Neural progenitor cell (in vitro differentiated cells): ENCODE data around the gene SPARCL1. TPM values are rescaled to one million over a fixed set of nuclear protein-coding genes. Genes with fewer than 3 reads are reported as not detected.
A peak's percentile ranks its signal among the peaks of the same experiment; 100 is the strongest.

ENCODE experiments used
- DNase-seq: peaks from one replicate; pipeline ENCODE4 v3.0.0-alpha.2; 2016; ENCODE audit warnings: low spot score
- H2AFZ ChIP-seq: fragments of 200-600 bp; sonication (generic); replicated peaks from 2 replicates; pipeline ENCODE4 v1.6.1; 2016; ENCODE audit warnings: antibody characterized with exemption
- H3F3A ChIP-seq: fragments of 200-600 bp; sonication (generic); 2 replicates; pipeline ENCODE4 v1.6.1; 2016; ENCODE audit warnings: antibody characterized with exemption, low read depth
- H3K27ac ChIP-seq: fragments of 200-600 bp; sonication (generic); 2 replicates; pipeline ENCODE4 v1.5.1; 2016; ENCODE audit warnings: mild to moderate bottlenecking
- H3K27me3 ChIP-seq: fragments of 200-600 bp; sonication (generic); 2 replicates; pipeline ENCODE4 v1.6.1; 2016; ENCODE audit warnings: mild to moderate bottlenecking, moderate library complexity
- H3K36me3 ChIP-seq: fragments of 200-600 bp; sonication (generic); 2 replicates; pipeline ENCODE4 v1.5.1; 2016
- H3K4me1 ChIP-seq: fragments of 200-600 bp; sonication (generic); 2 replicates; pipeline ENCODE4 v1.6.1; 2016; ENCODE audit warnings: mixed run types
- H3K4me2 ChIP-seq: fragments of 200-600 bp; sonication (generic); 2 replicates; pipeline ENCODE4 v1.6.1; 2016
- H3K4me3 ChIP-seq: fragments of 200-600 bp; sonication (generic); 2 replicates; pipeline ENCODE4 v1.5.1; 2016
- H3K79me2 ChIP-seq: fragments of 200-600 bp; sonication (generic); 2 replicates; pipeline ENCODE4 v1.6.1; 2016; ENCODE audit warnings: low read depth
- H3K9ac ChIP-seq: fragments of 200-600 bp; sonication (generic); 2 replicates; pipeline ENCODE4 v1.6.1; 2016
- H3K9me3 ChIP-seq: fragments of 200-600 bp; sonication (generic); 2 replicates; pipeline ENCODE4 v1.5.1; 2016; ENCODE audit warnings: low read depth
- H4K20me1 ChIP-seq: fragments of 200-600 bp; sonication (generic); 2 replicates; pipeline ENCODE4 v1.6.1; 2016; ENCODE audit warnings: low read depth
- H3K27ac Mint-ChIP-seq: 3 replicates; pipeline ENCODE4 v1.8.0; 2021; ENCODE audit warnings: mixed read lengths
- H3K27me3 Mint-ChIP-seq: 2 replicates; pipeline ENCODE4 v1.8.0; 2022; ENCODE audit warnings: low read depth, mild to moderate bottlenecking, inconsistent platforms, moderate library complexity, mixed read lengths; ENCODE audit not compliant: insufficient read depth
- H3K36me3 Mint-ChIP-seq: 3 replicates; pipeline ENCODE4 v1.8.0; 2021; ENCODE audit warnings: mixed read lengths
- H3K4me1 Mint-ChIP-seq: 3 replicates; pipeline ENCODE4 v1.8.0; 2021; ENCODE audit warnings: mixed read lengths
- H3K4me3 Mint-ChIP-seq: 3 replicates; pipeline ENCODE4 v1.8.0; 2021; ENCODE audit warnings: mild to moderate bottlenecking, moderate library complexity, mixed read lengths
- H3K9me3 Mint-ChIP-seq: 3 replicates; pipeline ENCODE4 v1.8.0; 2020; ENCODE audit warnings: mixed read lengths
- EZH2 ChIP-seq: fragments of 200-600 bp; sonication (generic); IDR thresholded peaks from 2 replicates; pipeline ENCODE4 v1.6.1; 2017; ENCODE audit warnings: antibody characterized with exemption, mild to moderate bottlenecking, moderate library complexity
- EZH2phosphoT487 ChIP-seq: fragments of 200-600 bp; sonication (generic); IDR thresholded peaks from 2 replicates; pipeline ENCODE4 v1.6.1; 2017; ENCODE audit warnings: antibody characterized with exemption
- total RNA-seq: library from RNA; depleted of rRNA; stranded (reverse); fragments of >200 nt; gene quantifications from 2 replicates; pipeline ENCODE4 v1.2.3, GENCODE V29; 2015; ENCODE audit warnings: low replicate concordance
- TF ChIP-seq, protein P1 (sequence below): fragments of 200-600 bp; sonication (generic); IDR thresholded peaks from 2 replicates; pipeline ENCODE4 v1.5.1; 2017; ENCODE audit warnings: antibody characterized with exemption, mild to moderate bottlenecking

SPARCL1 gene
- total RNA-seq, 1 donor from 2014 or later: not detected

- no peak overlapping the region for H3K27ac Mint-ChIP-seq
- peaks cover 7% of the 10 kb centered on the region for H3K36me3 Mint-ChIP-seq
- Histone ChIP-seq H3K4me2 (no peak overlapping the region), H3K9ac (no peak overlapping the region), H3K4me3 (no peak overlapping the region), H3F3A (peaks cover 22% of the 10 kb centered on the region), H3K79me2 (no peaks in the 10 kb centered on the region), H3K9me3 (no peaks in the 10 kb centered on the region), H3K4me1 (peaks cover 41% of the 10 kb centered on the region), H4K20me1 (no peaks in the 10 kb centered on the region), H3K27ac (no peak overlapping the region), H3K27me3 (peaks cover 50% of the 10 kb centered on the region), H2AFZ (no peak overlapping the region), H3K36me3 (no peaks in the 10 kb centered on the region)
- peaks cover 19% of the 10 kb centered on the region for H3K9me3 Mint-ChIP-seq
- DNase-seq: no peak
- TF ChIP-seq EZH2: no peak
- H3K4me1 Mint-ChIP-seq: peaks cover 64% of the 10 kb centered on the region
- H3K27me3 Mint-ChIP-seq: peaks cover 10% of the 10 kb centered on the region
- no peak overlapping the region for H3K4me3 Mint-ChIP-seq
Observed at GRCh38 chr4:87524456-87524855, 4.7 kb downstream of the SPARCL1 start.

- no peaks in the 10 kb centered on the region for H3K36me3 ChIP-seq
- H4K20me1 ChIP-seq: no peaks in the 10 kb centered on the region
- no peak for TF ChIP-seq EZH2
- TF ChIP-seq, protein P1, sequence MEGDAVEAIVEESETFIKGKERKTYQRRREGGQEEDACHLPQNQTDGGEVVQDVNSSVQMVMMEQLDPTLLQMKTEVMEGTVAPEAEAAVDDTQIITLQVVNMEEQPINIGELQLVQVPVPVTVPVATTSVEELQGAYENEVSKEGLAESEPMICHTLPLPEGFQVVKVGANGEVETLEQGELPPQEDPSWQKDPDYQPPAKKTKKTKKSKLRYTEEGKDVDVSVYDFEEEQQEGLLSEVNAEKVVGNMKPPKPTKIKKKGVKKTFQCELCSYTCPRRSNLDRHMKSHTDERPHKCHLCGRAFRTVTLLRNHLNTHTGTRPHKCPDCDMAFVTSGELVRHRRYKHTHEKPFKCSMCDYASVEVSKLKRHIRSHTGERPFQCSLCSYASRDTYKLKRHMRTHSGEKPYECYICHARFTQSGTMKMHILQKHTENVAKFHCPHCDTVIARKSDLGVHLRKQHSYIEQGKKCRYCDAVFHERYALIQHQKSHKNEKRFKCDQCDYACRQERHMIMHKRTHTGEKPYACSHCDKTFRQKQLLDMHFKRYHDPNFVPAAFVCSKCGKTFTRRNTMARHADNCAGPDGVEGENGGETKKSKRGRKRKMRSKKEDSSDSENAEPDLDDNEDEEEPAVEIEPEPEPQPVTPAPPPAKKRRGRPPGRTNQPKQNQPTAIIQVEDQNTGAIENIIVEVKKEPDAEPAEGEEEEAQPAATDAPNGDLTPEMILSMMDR: no peak
- no peak for TF ChIP-seq EZH2phosphoT487
- no peak overlapping the region for H3K4me2 ChIP-seq
- H3K9me3 ChIP-seq: no peaks in the 10 kb centered on the region
- peaks cover 55% of the 10 kb centered on the region for H3K4me1 Mint-ChIP-seq
- H2AFZ ChIP-seq: no peak overlapping the region
- peaks cover 29% of the 10 kb centered on the region for H3K4me1 ChIP-seq
- H3K27ac ChIP-seq: no peak overlapping the region
- H3K4me3 ChIP-seq: no peak overlapping the region
- H3K79me2 ChIP-seq: no peaks in the 10 kb centered on the region
- H3K9me3 Mint-ChIP-seq: peaks cover 19% of the 10 kb centered on the region
- DNase-seq: no peak
- peaks cover 10% of the 10 kb centered on the region for H3K27me3 Mint-ChIP-seq
- H3K9ac ChIP-seq: no peak overlapping the region
- H3K27me3 ChIP-seq: peaks cover 62% of the 10 kb centered on the region
- peaks cover 15% of the 10 kb centered on the region for H3F3A ChIP-seq
- no peak overlapping the region for H3K27ac Mint-ChIP-seq
- H3K4me3 Mint-ChIP-seq: no peak overlapping the region
- peaks cover 7% of the 10 kb centered on the region for H3K36me3 Mint-ChIP-seq
Observed at GRCh38 chr4:87523307-87523706, 5.9 kb downstream of the SPARCL1 start.

DNA sequence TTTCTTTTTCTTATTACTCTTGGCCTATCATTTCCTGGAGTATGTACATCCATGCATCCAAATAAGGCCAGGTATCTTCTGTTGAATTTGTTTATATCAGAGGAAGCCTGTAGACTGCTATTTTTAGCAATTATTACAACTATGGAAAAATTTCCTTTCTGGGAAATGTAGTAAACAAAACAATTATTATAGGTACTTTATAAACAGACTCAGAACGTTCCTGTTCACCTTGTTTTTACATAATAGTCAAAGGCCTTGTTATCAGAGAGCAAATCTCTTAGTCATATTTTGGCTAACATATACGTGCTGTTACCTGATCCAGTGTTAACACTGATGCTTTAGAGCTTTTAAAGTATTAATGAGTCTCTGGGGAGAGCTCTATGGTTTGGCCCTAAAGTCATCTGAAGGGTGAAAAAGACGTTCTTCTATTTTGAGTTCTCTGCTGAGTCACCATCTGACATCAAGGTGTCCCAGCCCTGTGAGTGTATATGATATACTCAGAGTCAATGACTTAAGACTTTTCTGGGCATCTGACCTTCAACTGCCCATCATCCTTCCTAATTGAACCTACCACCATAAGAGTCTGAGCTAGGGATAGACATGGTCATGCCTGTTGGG is 7.3 kb downstream of the SPARCL1 start:
- H3K4me3 ChIP-seq: no peak overlapping the region
- H3K4me3 Mint-ChIP-seq: no peak overlapping the region
- no peak overlapping the region for H3K4me2 ChIP-seq
- H3K9me3 Mint-ChIP-seq: peaks cover 19% of the 10 kb centered on the region
- peaks cover 10% of the 10 kb centered on the region for H3K27me3 Mint-ChIP-seq
- H4K20me1 ChIP-seq: no peaks in the 10 kb centered on the region
- no peak overlapping the region for H3K27ac ChIP-seq
- H3K36me3 ChIP-seq: no peaks in the 10 kb centered on the region
- no peaks in the 10 kb centered on the region for H3K9me3 ChIP-seq
- H3K36me3 Mint-ChIP-seq: peaks cover 7% of the 10 kb centered on the region
- no peaks in the 10 kb centered on the region for H3K79me2 ChIP-seq
- DNase-seq: no peak
- H2AFZ ChIP-seq: no peak overlapping the region
- no peak overlapping the region for H3K9ac ChIP-seq
- H3K27me3 ChIP-seq: peaks cover 76% of the 10 kb centered on the region
- no peak overlapping the region for H3K27ac Mint-ChIP-seq
- TF ChIP-seq EZH2phosphoT487 (no peak), EZH2 (no peak)
- TF ChIP-seq, protein P1: no peak
- H3K4me1 Mint-ChIP-seq: peaks cover 41% of the 10 kb centered on the region
- peaks cover 15% of the 10 kb centered on the region for H3F3A ChIP-seq
- peaks cover 22% of the 10 kb centered on the region for H3K4me1 ChIP-seq

GRCh38 chr4:87521319-87521718 is 7.9 kb downstream of the SPARCL1 start:
- no peaks in the 10 kb centered on the region for H3K9me3 ChIP-seq
- no peaks in the 10 kb centered on the region for H3K36me3 ChIP-seq
- H3K9ac ChIP-seq: no peak overlapping the region
- no peaks in the 10 kb centered on the region for H3K79me2 ChIP-seq
- peaks cover 19% of the 10 kb centered on the region for H3K4me1 ChIP-seq
- no peak for DNase-seq
- peaks cover 10% of the 10 kb centered on the region for H3K27me3 Mint-ChIP-seq
- H3K4me3 Mint-ChIP-seq: peak overlapping the region; percentile 2
- no peak overlapping the region for H3K4me2 ChIP-seq
- H3K27me3 ChIP-seq: peaks cover 81% of the 10 kb centered on the region
- no peak overlapping the region for H2AFZ ChIP-seq
- no peak overlapping the region for H3K4me3 ChIP-seq
- no peaks in the 10 kb centered on the region for H4K20me1 ChIP-seq
- H3K27ac Mint-ChIP-seq: no peak overlapping the region
- no peak overlapping the region for H3K27ac ChIP-seq
- peaks cover 35% of the 10 kb centered on the region for H3K4me1 Mint-ChIP-seq
- H3K9me3 Mint-ChIP-seq: peaks cover 19% of the 10 kb centered on the region
- peaks cover 7% of the 10 kb centered on the region for H3K36me3 Mint-ChIP-seq
- no peak for TF ChIP-seq EZH2
- no peak for TF ChIP-seq EZH2phosphoT487
- TF ChIP-seq, protein P1: no peak
- H3F3A ChIP-seq: peaks cover 13% of the 10 kb centered on the region
